ENCODE data around the gene ANKRD10.

The ANKRD10 gene

DNA sequence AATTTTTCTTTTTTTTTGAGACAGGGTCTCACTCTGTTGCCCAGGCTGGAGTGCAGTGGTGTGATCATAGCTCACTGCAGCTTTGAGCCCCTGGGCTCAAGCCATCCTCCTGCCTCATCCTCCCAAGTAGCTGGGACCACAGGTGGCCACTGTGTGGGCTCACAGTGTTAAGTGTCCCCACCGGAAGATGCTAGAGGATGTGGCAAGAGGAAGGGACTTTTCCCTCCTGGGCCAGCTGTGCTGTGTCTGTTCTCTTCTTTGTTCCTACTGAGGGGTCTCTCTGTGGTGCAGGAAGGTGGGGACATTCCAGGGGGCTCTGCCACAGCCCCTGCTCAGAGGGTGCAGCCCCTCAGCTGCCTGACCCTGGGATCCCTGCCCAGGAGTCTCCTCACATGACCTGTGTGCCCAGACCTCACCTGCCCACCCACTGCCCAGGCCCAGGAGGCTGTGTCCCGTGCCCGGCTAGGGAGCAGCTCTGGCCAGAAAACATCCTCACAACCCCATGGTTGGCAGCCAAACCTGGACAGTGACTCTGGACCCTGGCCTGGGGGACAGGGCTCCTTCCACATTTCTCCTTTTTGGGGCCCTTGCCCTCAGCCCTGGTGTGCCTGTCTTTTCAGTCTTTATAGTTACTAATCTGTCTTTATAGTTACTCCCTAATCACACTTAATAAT is 14.4 kb upstream of the ANKRD10 start:
- TF ChIP-seq, protein P1, sequence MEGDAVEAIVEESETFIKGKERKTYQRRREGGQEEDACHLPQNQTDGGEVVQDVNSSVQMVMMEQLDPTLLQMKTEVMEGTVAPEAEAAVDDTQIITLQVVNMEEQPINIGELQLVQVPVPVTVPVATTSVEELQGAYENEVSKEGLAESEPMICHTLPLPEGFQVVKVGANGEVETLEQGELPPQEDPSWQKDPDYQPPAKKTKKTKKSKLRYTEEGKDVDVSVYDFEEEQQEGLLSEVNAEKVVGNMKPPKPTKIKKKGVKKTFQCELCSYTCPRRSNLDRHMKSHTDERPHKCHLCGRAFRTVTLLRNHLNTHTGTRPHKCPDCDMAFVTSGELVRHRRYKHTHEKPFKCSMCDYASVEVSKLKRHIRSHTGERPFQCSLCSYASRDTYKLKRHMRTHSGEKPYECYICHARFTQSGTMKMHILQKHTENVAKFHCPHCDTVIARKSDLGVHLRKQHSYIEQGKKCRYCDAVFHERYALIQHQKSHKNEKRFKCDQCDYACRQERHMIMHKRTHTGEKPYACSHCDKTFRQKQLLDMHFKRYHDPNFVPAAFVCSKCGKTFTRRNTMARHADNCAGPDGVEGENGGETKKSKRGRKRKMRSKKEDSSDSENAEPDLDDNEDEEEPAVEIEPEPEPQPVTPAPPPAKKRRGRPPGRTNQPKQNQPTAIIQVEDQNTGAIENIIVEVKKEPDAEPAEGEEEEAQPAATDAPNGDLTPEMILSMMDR (IDR thresholded peaks at IDR 0.05; ENCODE audit: extremely low read depth, insufficient read depth, missing control alignments): no peak
- no peak for DNase-seq (ENCODE audit: low spot score)
- in situ Hi-C loops (cut with MboI; ENCODE audit: low pct_unique_long_range_greater_than_20kb, low sequenced_read_pairs, unreplicated experiment): no loop called here

DNA sequence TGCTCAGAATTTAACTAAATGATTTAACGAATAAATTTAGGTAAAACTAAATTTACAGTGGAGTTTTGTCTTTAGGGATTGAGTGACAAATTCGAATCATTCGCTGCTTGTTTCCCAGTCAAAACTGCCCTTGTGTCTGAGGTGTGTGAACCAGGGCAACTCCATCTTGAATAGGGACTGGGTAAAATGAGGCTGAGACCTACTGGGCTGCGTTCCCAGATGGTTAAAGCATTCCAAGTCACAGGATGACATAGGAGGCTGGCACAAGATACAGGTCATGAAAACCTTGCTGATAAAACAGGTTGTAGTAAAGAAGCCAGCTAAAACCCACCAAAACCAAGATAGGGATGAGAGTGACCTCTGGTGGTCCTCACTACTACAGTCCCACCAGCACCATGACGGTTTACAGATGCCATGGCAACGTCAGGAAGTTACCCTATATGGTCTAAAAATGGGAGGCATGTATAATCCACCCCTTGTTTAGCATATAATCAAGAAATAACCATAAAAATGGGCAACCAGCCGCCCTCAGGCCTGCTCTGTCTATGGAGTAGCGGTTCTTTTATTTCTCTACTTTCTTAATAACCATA is 10.2 kb upstream of the ANKRD10 start:
- in situ Hi-C loops (cut with MboI; ENCODE audit: low pct_unique_long_range_greater_than_20kb, low sequenced_read_pairs, unreplicated experiment): no loop called here
- DNase-seq (ENCODE audit: low spot score): no peak
- TF ChIP-seq, protein P1 (IDR thresholded peaks at IDR 0.05; ENCODE audit: extremely low read depth, insufficient read depth, missing control alignments): peak; percentile 20

DNA sequence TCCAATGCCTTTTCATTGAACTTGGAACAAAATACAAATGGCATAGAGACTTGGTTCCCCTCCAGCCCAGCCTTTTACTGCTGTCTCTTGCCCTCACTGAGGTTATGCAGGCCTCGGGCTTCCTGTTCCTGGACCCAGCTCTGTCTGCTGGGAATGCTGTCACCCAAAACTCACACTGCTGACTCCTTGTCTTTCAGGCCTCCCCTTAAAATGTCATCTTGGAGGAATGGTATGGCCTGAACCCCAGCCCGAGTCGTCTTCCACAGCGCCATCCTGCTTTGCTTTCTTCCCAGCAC is 9.7 kb upstream of the ANKRD10 start:
- in situ Hi-C loops (cut with MboI; ENCODE audit: low pct_unique_long_range_greater_than_20kb, low sequenced_read_pairs, unreplicated experiment): loop anchor here (25.0 kb wide), 1 partner anchor 288 kb away; no protein-coding TSS in a partner anchor
- TF ChIP-seq, protein P1 (IDR thresholded peaks at IDR 0.05; ENCODE audit: extremely low read depth, insufficient read depth, missing control alignments): no peak
- no peak for DNase-seq (ENCODE audit: low spot score)

DNA sequence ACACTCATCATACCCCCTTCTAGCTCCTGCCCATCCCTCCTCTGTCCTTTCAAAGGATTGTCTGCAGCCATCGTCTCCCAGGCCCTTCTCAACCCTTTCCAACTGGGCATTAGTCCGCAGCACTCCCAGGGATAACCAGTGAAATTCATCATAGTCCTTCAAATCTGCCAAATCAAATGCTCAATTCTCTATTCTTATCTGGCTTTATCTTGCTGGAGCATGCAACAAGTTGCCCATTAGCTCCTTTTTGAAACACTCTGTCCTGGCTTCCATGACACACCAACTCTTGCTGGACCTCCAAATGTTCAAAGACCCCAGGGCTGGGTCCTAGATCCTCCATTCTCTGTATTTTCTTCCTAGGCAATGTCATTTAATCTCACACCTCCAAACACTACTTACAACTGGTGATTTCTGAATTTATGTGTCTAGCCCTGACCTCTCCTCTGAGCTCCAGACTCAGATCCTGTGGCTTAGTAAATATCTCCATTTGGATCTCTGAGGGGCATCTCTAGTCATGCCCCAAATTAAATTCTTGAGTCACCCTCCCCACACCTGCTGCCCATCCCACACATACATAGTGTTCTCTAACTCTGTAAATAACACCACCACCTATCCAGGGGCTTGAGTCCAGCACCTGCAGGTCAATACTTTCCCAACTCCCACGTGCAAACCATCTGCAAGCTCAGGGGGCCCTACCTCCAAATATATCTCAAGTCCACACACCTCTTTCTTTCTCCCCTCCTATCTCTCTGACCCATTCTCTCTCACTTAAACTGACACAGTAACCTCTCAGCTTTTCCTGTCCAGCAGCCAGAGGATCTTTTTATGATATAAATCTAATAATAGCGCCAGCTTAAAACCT is 9.1 kb upstream of the ANKRD10 start:
- TF ChIP-seq, protein P1 (IDR thresholded peaks at IDR 0.05; ENCODE audit: extremely low read depth, insufficient read depth, missing control alignments): no peak
- no peak for DNase-seq (ENCODE audit: low spot score)
- in situ Hi-C loops (cut with MboI; ENCODE audit: low pct_unique_long_range_greater_than_20kb, low sequenced_read_pairs, unreplicated experiment): loop anchor here (25.0 kb wide), 1 partner anchor 288 kb away; no protein-coding TSS in a partner anchor

DNA sequence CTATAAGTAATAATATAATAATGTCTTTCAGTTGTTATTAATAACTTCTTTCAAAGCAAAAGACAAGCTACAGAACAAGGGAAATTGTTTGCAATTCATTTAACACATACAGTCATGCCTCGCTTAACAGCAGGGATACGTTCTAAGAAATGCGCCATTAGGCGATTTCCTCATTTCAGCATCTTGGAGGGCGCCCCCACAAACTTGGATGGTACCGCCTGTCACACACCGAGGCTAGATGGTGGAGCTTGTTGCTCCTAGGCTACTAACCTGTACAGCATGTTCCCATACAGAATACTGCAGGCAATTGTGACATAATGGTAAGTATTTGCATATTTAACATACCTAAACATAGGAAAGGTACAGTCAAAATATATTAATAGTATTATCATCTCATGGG is 8.2 kb upstream of the ANKRD10 start:
- DNase-seq (ENCODE audit: low spot score): no peak
- TF ChIP-seq, protein P1 (IDR thresholded peaks at IDR 0.05; ENCODE audit: extremely low read depth, insufficient read depth, missing control alignments): no peak
- in situ Hi-C loops (cut with MboI; ENCODE audit: low pct_unique_long_range_greater_than_20kb, low sequenced_read_pairs, unreplicated experiment): loop anchor here (25.0 kb wide), 1 partner anchor 289 kb away; no protein-coding TSS in a partner anchor

DNA sequence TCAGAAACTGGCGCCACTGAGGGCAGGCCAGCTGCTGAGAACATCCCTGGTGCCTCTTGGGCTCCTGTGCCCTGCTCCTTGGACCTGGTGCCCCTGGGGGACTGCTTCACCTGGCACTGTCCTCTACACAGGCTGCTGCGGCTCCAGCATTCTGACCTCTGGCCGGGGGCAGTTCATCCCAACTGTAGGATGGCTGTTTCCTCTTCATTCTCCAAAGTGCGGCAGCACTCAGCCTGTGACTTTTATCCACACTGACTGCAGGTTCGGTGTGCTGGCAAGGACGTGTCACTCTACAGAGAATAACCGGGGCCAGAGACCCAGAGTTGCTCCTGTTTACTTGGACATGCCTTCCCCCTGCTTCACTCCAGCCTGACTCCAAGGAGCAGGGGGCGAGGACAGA is 7.6 kb upstream of the ANKRD10 start:
- no peak for DNase-seq (ENCODE audit: low spot score)
- in situ Hi-C loops (cut with MboI; ENCODE audit: low pct_unique_long_range_greater_than_20kb, low sequenced_read_pairs, unreplicated experiment): loop anchor here (25.0 kb wide), 1 partner anchor 290 kb away; no protein-coding TSS in a partner anchor

More for the DNA sequence above, 7.6 kb upstream of the ANKRD10 start:
- TF ChIP-seq, protein P1 (IDR thresholded peaks at IDR 0.05; ENCODE audit: extremely low read depth, insufficient read depth, missing control alignments): no peak
